ENCODE measurements around the gene E2F6.

DNA sequence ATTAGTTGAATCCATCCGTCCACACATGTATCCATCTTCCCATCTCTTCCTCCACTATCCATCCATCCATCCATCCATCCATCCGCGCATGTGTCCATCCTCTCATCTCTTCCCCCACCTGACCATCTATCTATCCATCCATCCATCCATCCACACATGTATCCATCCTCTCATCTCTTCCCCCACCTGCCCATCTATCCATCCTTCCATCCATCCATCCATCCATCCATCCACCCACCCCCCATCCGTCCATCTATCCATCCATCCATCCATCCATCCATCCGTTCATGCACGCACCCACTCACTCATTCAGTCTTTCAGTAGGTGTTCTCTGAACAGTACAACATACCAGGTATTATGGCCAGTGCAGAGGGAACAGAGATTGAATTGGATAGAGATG is 48.9 kb upstream of the E2F6 start:
- TF ChIP-seq, protein P1, sequence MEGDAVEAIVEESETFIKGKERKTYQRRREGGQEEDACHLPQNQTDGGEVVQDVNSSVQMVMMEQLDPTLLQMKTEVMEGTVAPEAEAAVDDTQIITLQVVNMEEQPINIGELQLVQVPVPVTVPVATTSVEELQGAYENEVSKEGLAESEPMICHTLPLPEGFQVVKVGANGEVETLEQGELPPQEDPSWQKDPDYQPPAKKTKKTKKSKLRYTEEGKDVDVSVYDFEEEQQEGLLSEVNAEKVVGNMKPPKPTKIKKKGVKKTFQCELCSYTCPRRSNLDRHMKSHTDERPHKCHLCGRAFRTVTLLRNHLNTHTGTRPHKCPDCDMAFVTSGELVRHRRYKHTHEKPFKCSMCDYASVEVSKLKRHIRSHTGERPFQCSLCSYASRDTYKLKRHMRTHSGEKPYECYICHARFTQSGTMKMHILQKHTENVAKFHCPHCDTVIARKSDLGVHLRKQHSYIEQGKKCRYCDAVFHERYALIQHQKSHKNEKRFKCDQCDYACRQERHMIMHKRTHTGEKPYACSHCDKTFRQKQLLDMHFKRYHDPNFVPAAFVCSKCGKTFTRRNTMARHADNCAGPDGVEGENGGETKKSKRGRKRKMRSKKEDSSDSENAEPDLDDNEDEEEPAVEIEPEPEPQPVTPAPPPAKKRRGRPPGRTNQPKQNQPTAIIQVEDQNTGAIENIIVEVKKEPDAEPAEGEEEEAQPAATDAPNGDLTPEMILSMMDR (IDR thresholded peaks at IDR 0.05; ENCODE audit: low read depth, low read length, missing input control), result no peak
- TF ChIP-seq HNF4G (IDR thresholded peaks at IDR 0.05) (no peak), YY1 (IDR thresholded peaks at IDR 0.05) (no peak), TAF1 (conservative IDR thresholded peaks at IDR 0.05) (no peak), FOXA1 (IDR thresholded peaks at IDR 0.05) (no peak), SP1 (IDR thresholded peaks at IDR 0.05) (no peak), JUND (IDR thresholded peaks at IDR 0.05) (no peak), RAD21 (IDR thresholded peaks at IDR 0.05) (no peak), EGR1 (IDR thresholded peaks at IDR 0.05; ENCODE audit: low read depth in 2 of 2) (no peak), GABPA (IDR thresholded peaks at IDR 0.05 in 1 of 2, conservative IDR thresholded peaks at IDR 0.05 in 1 of 2) (no peak), RXRA (IDR thresholded peaks at IDR 0.05) (no peak)
- TF ChIP-seq, protein P2, sequence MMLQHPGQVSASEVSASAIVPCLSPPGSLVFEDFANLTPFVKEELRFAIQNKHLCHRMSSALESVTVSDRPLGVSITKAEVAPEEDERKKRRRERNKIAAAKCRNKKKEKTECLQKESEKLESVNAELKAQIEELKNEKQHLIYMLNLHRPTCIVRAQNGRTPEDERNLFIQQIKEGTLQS (IDR thresholded peaks at IDR 0.05), result no peak
